ENCODE results near the gene AXDND1.

DNA sequence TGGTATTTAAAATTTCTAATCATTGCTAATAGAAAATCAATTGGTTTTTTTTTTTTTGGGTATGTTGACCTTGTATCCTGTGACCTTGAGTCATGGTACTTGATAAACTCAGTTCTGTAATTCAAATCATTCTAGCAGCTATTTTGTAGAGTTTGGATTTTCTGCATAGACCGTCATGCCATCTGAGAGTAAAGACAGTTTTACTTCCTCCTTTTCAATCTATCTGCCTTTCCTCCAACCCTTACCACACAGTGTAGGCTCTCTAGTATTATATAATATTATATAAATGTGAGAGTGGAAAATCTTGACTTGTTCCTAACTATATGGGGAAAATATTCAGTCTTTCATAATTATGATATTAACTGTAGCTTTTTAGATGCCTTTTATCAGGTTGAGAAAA, 232.9 kb downstream of the AXDND1 start:
- TF ChIP-seq, protein P1, sequence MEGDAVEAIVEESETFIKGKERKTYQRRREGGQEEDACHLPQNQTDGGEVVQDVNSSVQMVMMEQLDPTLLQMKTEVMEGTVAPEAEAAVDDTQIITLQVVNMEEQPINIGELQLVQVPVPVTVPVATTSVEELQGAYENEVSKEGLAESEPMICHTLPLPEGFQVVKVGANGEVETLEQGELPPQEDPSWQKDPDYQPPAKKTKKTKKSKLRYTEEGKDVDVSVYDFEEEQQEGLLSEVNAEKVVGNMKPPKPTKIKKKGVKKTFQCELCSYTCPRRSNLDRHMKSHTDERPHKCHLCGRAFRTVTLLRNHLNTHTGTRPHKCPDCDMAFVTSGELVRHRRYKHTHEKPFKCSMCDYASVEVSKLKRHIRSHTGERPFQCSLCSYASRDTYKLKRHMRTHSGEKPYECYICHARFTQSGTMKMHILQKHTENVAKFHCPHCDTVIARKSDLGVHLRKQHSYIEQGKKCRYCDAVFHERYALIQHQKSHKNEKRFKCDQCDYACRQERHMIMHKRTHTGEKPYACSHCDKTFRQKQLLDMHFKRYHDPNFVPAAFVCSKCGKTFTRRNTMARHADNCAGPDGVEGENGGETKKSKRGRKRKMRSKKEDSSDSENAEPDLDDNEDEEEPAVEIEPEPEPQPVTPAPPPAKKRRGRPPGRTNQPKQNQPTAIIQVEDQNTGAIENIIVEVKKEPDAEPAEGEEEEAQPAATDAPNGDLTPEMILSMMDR (IDR thresholded peaks at IDR 0.05; ENCODE audit: low read length): no peak
- TF ChIP-seq EZH2phosphoT487 (IDR thresholded peaks at IDR 0.05; ENCODE audit: low read length) (no peak), EZH2 (optimal IDR thresholded peaks at IDR 0.05; ENCODE audit: low read depth, low read length) (no peak)

All from MM.1S (cell line).